Chondrocyte (in vitro differentiated cells): ENCODE results near the gene SEPSECS. TPM values are rescaled to one million over a fixed set of nuclear protein-coding genes. Genes with fewer than 3 reads are reported as not detected.

Experiments used
- DNase-seq: peaks from one replicate; pipeline ENCODE4 v3.0.0; 2021; ENCODE audit warnings: mixed read lengths, low spot score
- H3K27ac Mint-ChIP-seq: one replicate; pipeline ENCODE4 v1.8.0; 2021; ENCODE audit warnings: mild to moderate bottlenecking, moderate library complexity, mixed read lengths; ENCODE audit not compliant: unreplicated experiment
- H3K27me3 Mint-ChIP-seq: 2 replicates; pipeline ENCODE4 v1.8.0; 2021; ENCODE audit warnings: low read depth, mixed read lengths
- H3K36me3 Mint-ChIP-seq: 2 replicates; pipeline ENCODE4 v1.8.0; 2021; ENCODE audit warnings: low read depth, mixed read lengths
- H3K4me1 Mint-ChIP-seq: 2 replicates; pipeline ENCODE4 v1.8.0; 2021; ENCODE audit warnings: low read depth, mild to moderate bottlenecking, mixed read lengths
- H3K4me3 Mint-ChIP-seq: one replicate; pipeline ENCODE4 v1.8.0; 2021; ENCODE audit warnings: mild to moderate bottlenecking, moderate library complexity, mixed read lengths; ENCODE audit not compliant: unreplicated experiment
- H3K9me3 Mint-ChIP-seq: 2 replicates; pipeline ENCODE4 v1.8.0; 2021; ENCODE audit warnings: low read depth, mixed read lengths
- CTCF ChIP-seq: fragments of 200-600 bp; sonication (generic); IDR thresholded peaks from 2 replicates; pipeline ENCODE4 v1.5.0; 2021; ENCODE audit warnings: antibody characterized with exemption, mild to moderate bottlenecking, moderate library complexity
- total RNA-seq: library from RNA; stranded (reverse); gene quantifications from 3 replicates; pipeline ENCODE4 v1.2.1, GENCODE V29; 2021

The SEPSECS gene
- total RNA-seq, 1 donor from 2014 or later: 5.4 TPM

- Mint-ChIP-seq H3K4me3 (no peak overlapping the region), H3K36me3 (no peaks in the 10 kb centered on the region), H3K27me3 (no peaks in the 10 kb centered on the region), H3K27ac (no peak overlapping the region), H3K4me1 (peaks cover 27% of the 10 kb centered on the region), H3K9me3 (no peaks in the 10 kb centered on the region)
- no peak for TF ChIP-seq CTCF
- no peak for DNase-seq
Measured at GRCh38 chr4:25111648-25112196, 48.5 kb downstream of the SEPSECS start.

GRCh38 chr4:25110527-25111329 is 49.5 kb downstream of the SEPSECS start:
- H3K36me3 Mint-ChIP-seq: no peaks in the 10 kb centered on the region
- H3K27ac Mint-ChIP-seq: no peak overlapping the region
- H3K27me3 Mint-ChIP-seq: no peaks in the 10 kb centered on the region
- TF ChIP-seq CTCF: no peak
- H3K4me1 Mint-ChIP-seq: peaks cover 27% of the 10 kb centered on the region
- H3K4me3 Mint-ChIP-seq: no peak overlapping the region
- DNase-seq: no peak
- H3K9me3 Mint-ChIP-seq: no peaks in the 10 kb centered on the region

GRCh38 chr4:25109511-25109910 is 50.7 kb downstream of the SEPSECS start:
- Mint-ChIP-seq H3K9me3 (no peaks in the 10 kb centered on the region), H3K36me3 (no peaks in the 10 kb centered on the region), H3K4me1 (peaks cover 23% of the 10 kb centered on the region), H3K27ac (no peak overlapping the region), H3K4me3 (no peak overlapping the region), H3K27me3 (no peaks in the 10 kb centered on the region)
- no peak for DNase-seq
- no peak for TF ChIP-seq CTCF

GRCh38 chr4:25108556-25108955 is 51.7 kb downstream of the SEPSECS start:
- H3K9me3 Mint-ChIP-seq: no peaks in the 10 kb centered on the region
- no peaks in the 10 kb centered on the region for H3K27me3 Mint-ChIP-seq
- no peak for DNase-seq
- H3K36me3 Mint-ChIP-seq: no peaks in the 10 kb centered on the region
- no peak overlapping the region for H3K27ac Mint-ChIP-seq
- H3K4me3 Mint-ChIP-seq: no peak overlapping the region
- peaks cover 22% of the 10 kb centered on the region for H3K4me1 Mint-ChIP-seq
- TF ChIP-seq CTCF: no peak

- no peaks in the 10 kb centered on the region for H3K27me3 Mint-ChIP-seq
- no peak for DNase-seq
- H3K4me1 Mint-ChIP-seq: peaks cover 26% of the 10 kb centered on the region
- no peak for TF ChIP-seq CTCF
- no peak overlapping the region for H3K4me3 Mint-ChIP-seq
- no peaks in the 10 kb centered on the region for H3K9me3 Mint-ChIP-seq
- H3K27ac Mint-ChIP-seq: peak overlapping the region; percentile 61
- no peaks in the 10 kb centered on the region for H3K36me3 Mint-ChIP-seq
Measured at GRCh38 chr4:25107827-25108516, 52.3 kb downstream of the SEPSECS start.
